ENCODE data around the gene RPS27.

DNA sequence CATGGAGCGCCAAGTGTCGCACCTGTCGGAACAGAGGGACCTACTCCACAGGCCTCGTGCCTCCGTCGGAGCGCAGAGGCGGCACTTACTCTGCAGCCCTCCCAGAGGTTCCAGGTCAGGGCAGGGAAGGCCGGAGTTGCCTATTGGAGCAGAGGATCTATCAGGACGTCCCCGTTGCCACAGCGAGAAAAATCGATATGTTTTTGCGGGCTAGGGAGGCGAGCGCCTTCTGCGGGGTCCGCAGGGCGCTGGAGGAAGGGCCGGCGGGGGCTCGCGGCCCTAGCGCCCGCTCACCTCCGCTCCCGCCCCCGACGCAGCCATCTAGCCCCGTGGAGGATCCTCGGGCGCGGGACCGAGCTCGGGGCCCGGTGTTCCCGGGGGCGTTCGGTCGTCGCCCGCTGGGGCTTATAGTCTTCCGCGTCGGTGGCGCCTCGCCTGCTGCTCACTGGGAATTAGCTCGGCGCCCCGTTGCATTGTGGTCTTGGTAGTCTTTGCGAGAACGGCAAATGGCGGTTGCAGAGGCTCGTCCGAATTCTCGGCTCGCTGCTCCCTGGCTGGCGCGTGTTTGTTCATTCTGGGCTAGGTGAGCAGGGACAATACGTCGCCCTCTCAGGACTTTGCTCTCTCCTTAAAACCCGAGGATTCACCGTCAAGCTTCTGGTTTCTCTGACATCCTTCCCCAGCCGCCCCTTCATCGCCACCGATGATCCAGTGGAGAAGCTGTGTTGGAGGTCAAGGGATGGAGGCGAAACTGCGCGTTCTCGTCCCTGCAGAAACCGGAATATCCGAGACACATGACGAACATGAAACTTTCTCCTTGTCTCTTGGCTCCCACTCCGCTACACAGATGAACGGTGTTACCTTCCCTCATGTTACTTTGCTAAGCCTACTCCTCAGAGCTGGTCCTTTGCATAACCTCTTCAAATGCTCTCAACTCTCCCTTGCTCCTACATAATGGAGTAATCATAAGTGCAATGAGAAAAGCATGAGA is 13.0 kb upstream of the RPS27 start, which contains the start of gene JTB:
- TF ChIP-seq POLR2A (IDR thresholded peaks at IDR 0.05), result peak; percentile 86 to 92
- TF ChIP-seq, protein P1, sequence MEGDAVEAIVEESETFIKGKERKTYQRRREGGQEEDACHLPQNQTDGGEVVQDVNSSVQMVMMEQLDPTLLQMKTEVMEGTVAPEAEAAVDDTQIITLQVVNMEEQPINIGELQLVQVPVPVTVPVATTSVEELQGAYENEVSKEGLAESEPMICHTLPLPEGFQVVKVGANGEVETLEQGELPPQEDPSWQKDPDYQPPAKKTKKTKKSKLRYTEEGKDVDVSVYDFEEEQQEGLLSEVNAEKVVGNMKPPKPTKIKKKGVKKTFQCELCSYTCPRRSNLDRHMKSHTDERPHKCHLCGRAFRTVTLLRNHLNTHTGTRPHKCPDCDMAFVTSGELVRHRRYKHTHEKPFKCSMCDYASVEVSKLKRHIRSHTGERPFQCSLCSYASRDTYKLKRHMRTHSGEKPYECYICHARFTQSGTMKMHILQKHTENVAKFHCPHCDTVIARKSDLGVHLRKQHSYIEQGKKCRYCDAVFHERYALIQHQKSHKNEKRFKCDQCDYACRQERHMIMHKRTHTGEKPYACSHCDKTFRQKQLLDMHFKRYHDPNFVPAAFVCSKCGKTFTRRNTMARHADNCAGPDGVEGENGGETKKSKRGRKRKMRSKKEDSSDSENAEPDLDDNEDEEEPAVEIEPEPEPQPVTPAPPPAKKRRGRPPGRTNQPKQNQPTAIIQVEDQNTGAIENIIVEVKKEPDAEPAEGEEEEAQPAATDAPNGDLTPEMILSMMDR (IDR thresholded peaks at IDR 0.05), result peak in 2 of 4 experiments; percentile 3 to 16

All from gastroesophageal sphincter (tissue), 3 donors.